Measurements from ENCODE around the gene MTUS2. TPM values are rescaled to one million over a fixed set of nuclear protein-coding genes. Genes with fewer than 3 reads are reported as not detected.

MTUS2 gene
- total and polyA plus RNA-seq, 10 of the 15 experiments (the other 5 are each of a cell fraction or from before 2014, with no cell fraction given) = under 0.01 to 0.05 (median 0.02) TPM; not detected in 6

GRCh38 chr13:29508130-29508875, 688.2 kb downstream of the MTUS2 start (continued):
- TF ChIP-seq, protein P1, sequence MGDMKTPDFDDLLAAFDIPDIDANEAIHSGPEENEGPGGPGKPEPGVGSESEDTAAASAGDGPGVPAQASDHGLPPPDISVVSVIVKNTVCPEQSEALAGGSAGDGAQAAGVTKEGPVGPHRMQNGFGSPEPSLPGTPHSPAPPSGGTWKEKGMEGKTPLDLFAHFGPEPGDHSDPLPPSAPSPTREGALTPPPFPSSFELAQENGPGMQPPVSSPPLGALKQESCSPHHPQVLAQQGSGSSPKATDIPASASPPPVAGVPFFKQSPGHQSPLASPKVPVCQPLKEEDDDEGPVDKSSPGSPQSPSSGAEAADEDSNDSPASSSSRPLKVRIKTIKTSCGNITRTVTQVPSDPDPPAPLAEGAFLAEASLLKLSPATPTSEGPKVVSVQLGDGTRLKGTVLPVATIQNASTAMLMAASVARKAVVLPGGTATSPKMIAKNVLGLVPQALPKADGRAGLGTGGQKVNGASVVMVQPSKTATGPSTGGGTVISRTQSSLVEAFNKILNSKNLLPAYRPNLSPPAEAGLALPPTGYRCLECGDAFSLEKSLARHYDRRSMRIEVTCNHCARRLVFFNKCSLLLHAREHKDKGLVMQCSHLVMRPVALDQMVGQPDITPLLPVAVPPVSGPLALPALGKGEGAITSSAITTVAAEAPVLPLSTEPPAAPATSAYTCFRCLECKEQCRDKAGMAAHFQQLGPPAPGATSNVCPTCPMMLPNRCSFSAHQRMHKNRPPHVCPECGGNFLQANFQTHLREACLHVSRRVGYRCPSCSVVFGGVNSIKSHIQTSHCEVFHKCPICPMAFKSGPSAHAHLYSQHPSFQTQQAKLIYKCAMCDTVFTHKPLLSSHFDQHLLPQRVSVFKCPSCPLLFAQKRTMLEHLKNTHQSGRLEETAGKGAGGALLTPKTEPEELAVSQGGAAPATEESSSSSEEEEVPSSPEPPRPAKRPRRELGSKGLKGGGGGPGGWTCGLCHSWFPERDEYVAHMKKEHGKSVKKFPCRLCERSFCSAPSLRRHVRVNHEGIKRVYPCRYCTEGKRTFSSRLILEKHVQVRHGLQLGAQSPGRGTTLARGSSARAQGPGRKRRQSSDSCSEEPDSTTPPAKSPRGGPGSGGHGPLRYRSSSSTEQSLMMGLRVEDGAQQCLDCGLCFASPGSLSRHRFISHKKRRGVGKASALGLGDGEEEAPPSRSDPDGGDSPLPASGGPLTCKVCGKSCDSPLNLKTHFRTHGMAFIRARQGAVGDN (IDR thresholded peaks at IDR 0.05) = no peak
- no peak for TF ChIP-seq RUNX3 (IDR thresholded peaks at IDR 0.05; ENCODE audit: low read length)
- TF ChIP-seq, protein P2, sequence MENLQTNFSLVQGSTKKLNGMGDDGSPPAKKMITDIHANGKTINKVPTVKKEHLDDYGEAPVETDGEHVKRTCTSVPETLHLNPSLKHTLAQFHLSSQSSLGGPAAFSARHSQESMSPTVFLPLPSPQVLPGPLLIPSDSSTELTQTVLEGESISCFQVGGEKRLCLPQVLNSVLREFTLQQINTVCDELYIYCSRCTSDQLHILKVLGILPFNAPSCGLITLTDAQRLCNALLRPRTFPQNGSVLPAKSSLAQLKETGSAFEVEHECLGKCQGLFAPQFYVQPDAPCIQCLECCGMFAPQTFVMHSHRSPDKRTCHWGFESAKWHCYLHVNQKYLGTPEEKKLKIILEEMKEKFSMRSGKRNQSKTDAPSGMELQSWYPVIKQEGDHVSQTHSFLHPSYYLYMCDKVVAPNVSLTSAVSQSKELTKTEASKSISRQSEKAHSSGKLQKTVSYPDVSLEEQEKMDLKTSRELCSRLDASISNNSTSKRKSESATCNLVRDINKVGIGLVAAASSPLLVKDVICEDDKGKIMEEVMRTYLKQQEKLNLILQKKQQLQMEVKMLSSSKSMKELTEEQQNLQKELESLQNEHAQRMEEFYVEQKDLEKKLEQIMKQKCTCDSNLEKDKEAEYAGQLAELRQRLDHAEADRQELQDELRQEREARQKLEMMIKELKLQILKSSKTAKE (IDR thresholded peaks at IDR 0.05; ENCODE audit: low read depth, poor library complexity, severe bottlenecking) = no peak
- TF ChIP-seq, protein P3, sequence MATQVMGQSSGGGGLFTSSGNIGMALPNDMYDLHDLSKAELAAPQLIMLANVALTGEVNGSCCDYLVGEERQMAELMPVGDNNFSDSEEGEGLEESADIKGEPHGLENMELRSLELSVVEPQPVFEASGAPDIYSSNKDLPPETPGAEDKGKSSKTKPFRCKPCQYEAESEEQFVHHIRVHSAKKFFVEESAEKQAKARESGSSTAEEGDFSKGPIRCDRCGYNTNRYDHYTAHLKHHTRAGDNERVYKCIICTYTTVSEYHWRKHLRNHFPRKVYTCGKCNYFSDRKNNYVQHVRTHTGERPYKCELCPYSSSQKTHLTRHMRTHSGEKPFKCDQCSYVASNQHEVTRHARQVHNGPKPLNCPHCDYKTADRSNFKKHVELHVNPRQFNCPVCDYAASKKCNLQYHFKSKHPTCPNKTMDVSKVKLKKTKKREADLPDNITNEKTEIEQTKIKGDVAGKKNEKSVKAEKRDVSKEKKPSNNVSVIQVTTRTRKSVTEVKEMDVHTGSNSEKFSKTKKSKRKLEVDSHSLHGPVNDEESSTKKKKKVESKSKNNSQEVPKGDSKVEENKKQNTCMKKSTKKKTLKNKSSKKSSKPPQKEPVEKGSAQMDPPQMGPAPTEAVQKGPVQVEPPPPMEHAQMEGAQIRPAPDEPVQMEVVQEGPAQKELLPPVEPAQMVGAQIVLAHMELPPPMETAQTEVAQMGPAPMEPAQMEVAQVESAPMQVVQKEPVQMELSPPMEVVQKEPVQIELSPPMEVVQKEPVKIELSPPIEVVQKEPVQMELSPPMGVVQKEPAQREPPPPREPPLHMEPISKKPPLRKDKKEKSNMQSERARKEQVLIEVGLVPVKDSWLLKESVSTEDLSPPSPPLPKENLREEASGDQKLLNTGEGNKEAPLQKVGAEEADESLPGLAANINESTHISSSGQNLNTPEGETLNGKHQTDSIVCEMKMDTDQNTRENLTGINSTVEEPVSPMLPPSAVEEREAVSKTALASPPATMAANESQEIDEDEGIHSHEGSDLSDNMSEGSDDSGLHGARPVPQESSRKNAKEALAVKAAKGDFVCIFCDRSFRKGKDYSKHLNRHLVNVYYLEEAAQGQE (IDR thresholded peaks at IDR 0.05; ENCODE audit: low read depth, low read length) = no peak
- no peak for TF ChIP-seq ELK1 (IDR thresholded peaks at IDR 0.05; ENCODE audit: low read depth, low read length)
- TF ChIP-seq CHD4 (IDR thresholded peaks at IDR 0.05) = no peak
- TF ChIP-seq BMI1 (IDR thresholded peaks at IDR 0.05; ENCODE audit: borderline replicate concordance) = no peak
- TF ChIP-seq, protein P4, sequence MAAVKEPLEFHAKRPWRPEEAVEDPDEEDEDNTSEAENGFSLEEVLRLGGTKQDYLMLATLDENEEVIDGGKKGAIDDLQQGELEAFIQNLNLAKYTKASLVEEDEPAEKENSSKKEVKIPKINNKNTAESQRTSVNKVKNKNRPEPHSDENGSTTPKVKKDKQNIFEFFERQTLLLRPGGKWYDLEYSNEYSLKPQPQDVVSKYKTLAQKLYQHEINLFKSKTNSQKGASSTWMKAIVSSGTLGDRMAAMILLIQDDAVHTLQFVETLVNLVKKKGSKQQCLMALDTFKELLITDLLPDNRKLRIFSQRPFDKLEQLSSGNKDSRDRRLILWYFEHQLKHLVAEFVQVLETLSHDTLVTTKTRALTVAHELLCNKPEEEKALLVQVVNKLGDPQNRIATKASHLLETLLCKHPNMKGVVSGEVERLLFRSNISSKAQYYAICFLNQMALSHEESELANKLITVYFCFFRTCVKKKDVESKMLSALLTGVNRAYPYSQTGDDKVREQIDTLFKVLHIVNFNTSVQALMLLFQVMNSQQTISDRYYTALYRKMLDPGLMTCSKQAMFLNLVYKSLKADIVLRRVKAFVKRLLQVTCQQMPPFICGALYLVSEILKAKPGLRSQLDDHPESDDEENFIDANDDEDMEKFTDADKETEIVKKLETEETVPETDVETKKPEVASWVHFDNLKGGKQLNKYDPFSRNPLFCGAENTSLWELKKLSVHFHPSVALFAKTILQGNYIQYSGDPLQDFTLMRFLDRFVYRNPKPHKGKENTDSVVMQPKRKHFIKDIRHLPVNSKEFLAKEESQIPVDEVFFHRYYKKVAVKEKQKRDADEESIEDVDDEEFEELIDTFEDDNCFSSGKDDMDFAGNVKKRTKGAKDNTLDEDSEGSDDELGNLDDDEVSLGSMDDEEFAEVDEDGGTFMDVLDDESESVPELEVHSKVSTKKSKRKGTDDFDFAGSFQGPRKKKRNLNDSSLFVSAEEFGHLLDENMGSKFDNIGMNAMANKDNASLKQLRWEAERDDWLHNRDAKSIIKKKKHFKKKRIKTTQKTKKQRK (IDR thresholded peaks at IDR 0.05; ENCODE audit: low read depth, low read length) = no peak
- TF ChIP-seq PAX8 (IDR thresholded peaks at IDR 0.05) = no peak
- peak; percentile 74; the same call in 1 of the 2 replicates for TF ChIP-seq YY1 (IDR thresholded peaks at IDR 0.05; ENCODE audit: low read depth, low read length)
- TF ChIP-seq ZNF622 (IDR thresholded peaks at IDR 0.05) = no peak
- TF ChIP-seq SMAD5 (IDR thresholded peaks at IDR 0.05; ENCODE audit: low read depth) = no peak
- peak; percentile 67 for TF ChIP-seq POLR2A (IDR thresholded peaks at IDR 0.05; ENCODE audit: low read depth, low read length)
- TF ChIP-seq ATF7 (IDR thresholded peaks at IDR 0.05; ENCODE audit: low read depth) = no peak
- no peak for TF ChIP-seq SIX5 (IDR thresholded peaks at IDR 0.05; ENCODE audit: low read depth, low read length, severe bottlenecking)
- no peak for TF ChIP-seq ZBED1 (IDR thresholded peaks at IDR 0.05; ENCODE audit: borderline replicate concordance)
